ENCODE measurements around the gene KCNT2. TPM values are rescaled to one million over a fixed set of nuclear protein-coding genes. Genes with fewer than 3 reads are reported as not detected.

The KCNT2 gene
- total and polyA plus RNA-seq, 2 experiments from 2014 or later = 1.2 to 8.8 TPM

DNA sequence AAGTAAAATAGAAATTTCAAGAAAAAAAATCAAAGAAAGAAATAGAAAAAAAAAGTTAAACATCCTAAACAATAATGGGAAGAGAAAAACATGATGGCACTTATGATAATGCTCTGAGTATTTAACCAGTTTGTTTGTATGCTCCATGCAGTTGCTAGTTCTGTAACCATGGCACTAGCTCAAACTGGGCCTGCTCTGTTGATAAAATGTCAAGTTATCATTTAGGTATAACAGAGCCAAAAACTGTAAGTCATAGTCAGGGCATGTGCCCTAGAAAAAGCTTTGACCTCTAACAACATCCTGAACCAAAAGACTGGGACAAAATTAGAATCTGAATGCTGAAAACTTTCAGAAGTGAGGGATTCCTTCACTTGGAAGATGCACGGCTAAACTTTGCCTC, 148.9 kb downstream of the KCNT2 start:
- no peaks in the 10 kb centered on the region for H3K4me1 ChIP-seq (ENCODE audit: insufficient read depth)
- H3K4me3 ChIP-seq = no peak overlapping the region
- H3K79me2 ChIP-seq = no peaks in the 10 kb centered on the region
- no peak overlapping the region for H3K27ac ChIP-seq
- H3K9me2 ChIP-seq (replicated peaks; ENCODE audit: insufficient read depth) = no peaks in the 10 kb centered on the region
- H2AFZ ChIP-seq = no peak overlapping the region
- no peaks in the 10 kb centered on the region for H3K36me3 ChIP-seq (replicated peaks; ENCODE audit: insufficient read depth, low read depth)
- TF ChIP-seq, protein P1, sequence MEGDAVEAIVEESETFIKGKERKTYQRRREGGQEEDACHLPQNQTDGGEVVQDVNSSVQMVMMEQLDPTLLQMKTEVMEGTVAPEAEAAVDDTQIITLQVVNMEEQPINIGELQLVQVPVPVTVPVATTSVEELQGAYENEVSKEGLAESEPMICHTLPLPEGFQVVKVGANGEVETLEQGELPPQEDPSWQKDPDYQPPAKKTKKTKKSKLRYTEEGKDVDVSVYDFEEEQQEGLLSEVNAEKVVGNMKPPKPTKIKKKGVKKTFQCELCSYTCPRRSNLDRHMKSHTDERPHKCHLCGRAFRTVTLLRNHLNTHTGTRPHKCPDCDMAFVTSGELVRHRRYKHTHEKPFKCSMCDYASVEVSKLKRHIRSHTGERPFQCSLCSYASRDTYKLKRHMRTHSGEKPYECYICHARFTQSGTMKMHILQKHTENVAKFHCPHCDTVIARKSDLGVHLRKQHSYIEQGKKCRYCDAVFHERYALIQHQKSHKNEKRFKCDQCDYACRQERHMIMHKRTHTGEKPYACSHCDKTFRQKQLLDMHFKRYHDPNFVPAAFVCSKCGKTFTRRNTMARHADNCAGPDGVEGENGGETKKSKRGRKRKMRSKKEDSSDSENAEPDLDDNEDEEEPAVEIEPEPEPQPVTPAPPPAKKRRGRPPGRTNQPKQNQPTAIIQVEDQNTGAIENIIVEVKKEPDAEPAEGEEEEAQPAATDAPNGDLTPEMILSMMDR (IDR thresholded peaks at IDR 0.05; ENCODE audit: poor library complexity) = no peak
- no peak for TF ChIP-seq EZH2phosphoT487 (IDR thresholded peaks at IDR 0.05; ENCODE audit: low read depth, severe bottlenecking, unreplicated experiment)
- no peak for TF ChIP-seq EZH2 (IDR thresholded peaks at IDR 0.05; ENCODE audit: borderline replicate concordance)
- H3K9me3 ChIP-seq (ENCODE audit: low read depth) = no peaks in the 10 kb centered on the region
- whole genome bisulfite sequencing (ENCODE audit: low lambda C conversion rate, missing lambda C conversion rate) = 93% methylated on average over 1 of the region's 1 CpG
- no peak for DNase-seq (ENCODE audit: low spot score)
- H4K20me1 ChIP-seq (ENCODE audit: insufficient read depth, poor library complexity, severe bottlenecking) = no peaks in the 10 kb centered on the region
- no peak overlapping the region for H3K4me2 ChIP-seq
- H3K27me3 ChIP-seq = no peaks in the 10 kb centered on the region

DNA sequence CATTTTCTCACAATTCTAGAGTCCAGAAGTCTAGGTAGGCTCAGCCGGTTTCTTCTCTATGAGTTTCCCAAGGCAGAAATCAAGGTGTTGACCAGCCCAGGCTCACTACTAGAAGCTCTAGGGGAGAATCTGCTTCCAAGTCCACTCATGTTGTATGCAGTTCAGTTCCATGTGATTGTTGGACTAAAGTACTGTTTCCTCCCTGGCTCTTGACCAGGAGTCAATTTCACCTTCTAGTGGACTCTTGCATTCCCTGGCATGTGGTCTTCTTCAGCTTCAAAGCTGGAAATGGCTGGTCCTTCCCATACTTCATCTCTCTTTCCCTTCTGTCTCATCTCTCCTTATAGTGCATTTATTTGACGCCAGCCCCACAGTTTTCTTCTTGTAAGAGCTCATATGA, 153.4 kb downstream of the KCNT2 start:
- 96% methylated on average over 2 of the region's 2 CpGs for WGBS (ENCODE audit: low lambda C conversion rate, missing lambda C conversion rate)
- no peaks in the 10 kb centered on the region for H3K79me2 ChIP-seq
- no peaks in the 10 kb centered on the region for H3K4me1 ChIP-seq (ENCODE audit: insufficient read depth)
- no peak overlapping the region for H3K27ac ChIP-seq
- no peak overlapping the region for H2AFZ ChIP-seq
- H3K36me3 ChIP-seq (replicated peaks; ENCODE audit: insufficient read depth, low read depth) = no peaks in the 10 kb centered on the region
- H3K9me2 ChIP-seq (replicated peaks; ENCODE audit: insufficient read depth) = no peaks in the 10 kb centered on the region
- TF ChIP-seq EZH2 (IDR thresholded peaks at IDR 0.05; ENCODE audit: borderline replicate concordance) = no peak
- TF ChIP-seq, protein P1 (IDR thresholded peaks at IDR 0.05; ENCODE audit: poor library complexity) = no peak
- no peak for TF ChIP-seq EZH2phosphoT487 (IDR thresholded peaks at IDR 0.05; ENCODE audit: low read depth, severe bottlenecking, unreplicated experiment)
- no peaks in the 10 kb centered on the region for H4K20me1 ChIP-seq (ENCODE audit: insufficient read depth, poor library complexity, severe bottlenecking)
- no peak overlapping the region for H3K4me3 ChIP-seq
- no peak overlapping the region for H3K4me2 ChIP-seq
- no peaks in the 10 kb centered on the region for H3K9me3 ChIP-seq (ENCODE audit: low read depth)
- no peak for DNase-seq (ENCODE audit: low spot score)
- no peaks in the 10 kb centered on the region for H3K27me3 ChIP-seq

DNA sequence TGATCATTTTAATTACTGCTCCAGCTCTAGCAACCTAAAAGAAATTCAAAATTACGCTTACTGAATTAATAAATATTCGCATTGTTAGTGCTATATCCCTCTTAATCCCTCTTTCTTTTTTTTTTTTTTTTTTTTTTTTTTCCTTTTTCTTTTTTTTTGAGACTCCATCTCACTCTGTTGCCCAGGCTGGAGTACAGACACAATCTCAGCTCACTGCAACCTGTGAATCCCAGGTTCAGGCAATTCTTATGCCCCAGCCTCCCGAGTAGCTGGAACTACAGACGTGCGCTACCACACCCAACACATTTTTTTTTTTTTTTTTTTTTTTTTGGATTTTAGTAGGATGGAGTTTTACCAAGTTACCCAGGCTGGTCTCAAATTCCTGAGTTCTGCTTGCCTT, 157.1 kb downstream of the KCNT2 start:
- TF ChIP-seq, protein P1 (IDR thresholded peaks at IDR 0.05; ENCODE audit: poor library complexity) = no peak
- TF ChIP-seq EZH2phosphoT487 (IDR thresholded peaks at IDR 0.05; ENCODE audit: low read depth, severe bottlenecking, unreplicated experiment) (no peak), EZH2 (IDR thresholded peaks at IDR 0.05; ENCODE audit: borderline replicate concordance) (no peak)
- Histone ChIP-seq H3K36me3 (replicated peaks; ENCODE audit: insufficient read depth, low read depth) (no peaks in the 10 kb centered on the region), H3K9me3 (ENCODE audit: low read depth) (no peaks in the 10 kb centered on the region), H3K4me3 (no peak overlapping the region), H2AFZ (no peak overlapping the region), H3K4me2 (no peak overlapping the region), H3K4me1 (ENCODE audit: insufficient read depth) (no peaks in the 10 kb centered on the region), H3K79me2 (no peaks in the 10 kb centered on the region), H4K20me1 (ENCODE audit: insufficient read depth, poor library complexity, severe bottlenecking) (no peaks in the 10 kb centered on the region), H3K27me3 (no peaks in the 10 kb centered on the region), H3K9me2 (replicated peaks; ENCODE audit: insufficient read depth) (no peaks in the 10 kb centered on the region), H3K27ac (no peak overlapping the region)
- DNase-seq (ENCODE audit: low spot score) = no peak
- 92% methylated on average over 5 of the region's 5 CpGs for WGBS (ENCODE audit: low lambda C conversion rate, missing lambda C conversion rate)
